ENCODE data around the gene SLC23A1.

Gene SLC23A1

GRCh38 chr5:139404484-139404840 is 21.4 kb upstream of the SLC23A1 start:
- peak overlapping the region; percentile 64 for H3K4me3 ChIP-seq (ENCODE audit: low read depth, low read length)
- H3K27me3 ChIP-seq (replicated peaks): no peaks in the 10 kb centered on the region
- in situ Hi-C loops (cut with HindIII; ENCODE audit: low pct_ligation_motif_present, low sequenced_read_pairs): loop anchor here (25.0 kb wide), 1 partner anchor 358 kb away; no protein-coding TSS in a partner anchor
- DNase-seq: no peak
- TF ChIP-seq CTCF (IDR thresholded peaks at IDR 0.05; ENCODE audit: low read depth, low read length, missing control alignments): no peak
- H3K27ac ChIP-seq: peak overlapping the region; percentile 96
- no peaks in the 10 kb centered on the region for H3K36me3 ChIP-seq (replicated peaks)

GRCh38 chr5:139403787-139404483 is 20.8 kb upstream of the SLC23A1 start, which contains the start of gene SPATA24:
Gene SPATA24 (minus strand): TSS chr5:139404089. CDS start chr5:139404060, 29 bp downstream.
- no peaks in the 10 kb centered on the region for H3K27me3 ChIP-seq (replicated peaks)
- in situ Hi-C loops (cut with HindIII; ENCODE audit: low pct_ligation_motif_present, low sequenced_read_pairs): loop anchor here (25.0 kb wide), 1 partner anchor 358 kb away; no protein-coding TSS in a partner anchor
- no peak for TF ChIP-seq CTCF (IDR thresholded peaks at IDR 0.05; ENCODE audit: low read depth, low read length, missing control alignments)
- no peaks in the 10 kb centered on the region for H3K36me3 ChIP-seq (replicated peaks)
- H3K27ac ChIP-seq: peak within 1 kb of the TSS; percentile 96
- peak within 1 kb of the TSS; percentile 64 for H3K4me3 ChIP-seq (ENCODE audit: low read depth, low read length)
- peak; percentile 97 for DNase-seq

- peak overlapping the region; percentile 64 for H3K4me3 ChIP-seq (ENCODE audit: low read depth, low read length)
- H3K27me3 ChIP-seq (replicated peaks): no peaks in the 10 kb centered on the region
- H3K27ac ChIP-seq: peak overlapping the region; percentile 96
- TF ChIP-seq CTCF (IDR thresholded peaks at IDR 0.05; ENCODE audit: low read depth, low read length, missing control alignments): no peak
- in situ Hi-C loops (cut with HindIII; ENCODE audit: low pct_ligation_motif_present, low sequenced_read_pairs): loop anchor here (25.0 kb wide), 1 partner anchor 359 kb away; no protein-coding TSS in a partner anchor
- no peaks in the 10 kb centered on the region for H3K36me3 ChIP-seq (replicated peaks)
- DNase-seq: no peak
Observed at GRCh38 chr5:139403418-139403786, 20.3 kb upstream of the SLC23A1 start.

GRCh38 chr5:139402561-139403158 is 19.6 kb upstream of the SLC23A1 start:
- no peak for DNase-seq
- no peaks in the 10 kb centered on the region for H3K27me3 ChIP-seq (replicated peaks)
- no peaks in the 10 kb centered on the region for H3K36me3 ChIP-seq (replicated peaks)
- no peak overlapping the region for H3K4me3 ChIP-seq (ENCODE audit: low read depth, low read length)
- in situ Hi-C loops (cut with HindIII; ENCODE audit: low pct_ligation_motif_present, low sequenced_read_pairs): loop anchor here (25.0 kb wide), 1 partner anchor 360 kb away; no protein-coding TSS in a partner anchor
- TF ChIP-seq CTCF (IDR thresholded peaks at IDR 0.05; ENCODE audit: low read depth, low read length, missing control alignments): peak; percentile 61
- no peak overlapping the region for H3K27ac ChIP-seq

GRCh38 chr5:139401546-139401945 is 18.4 kb upstream of the SLC23A1 start:
- no peak for TF ChIP-seq CTCF (IDR thresholded peaks at IDR 0.05; ENCODE audit: low read depth, low read length, missing control alignments)
- no peaks in the 10 kb centered on the region for H3K27me3 ChIP-seq (replicated peaks)
- no peak overlapping the region for H3K27ac ChIP-seq
- no peaks in the 10 kb centered on the region for H3K36me3 ChIP-seq (replicated peaks)
- in situ Hi-C loops (cut with HindIII; ENCODE audit: low pct_ligation_motif_present, low sequenced_read_pairs): loop anchor here (25.0 kb wide), 1 partner anchor 361 kb away; no protein-coding TSS in a partner anchor
- no peak overlapping the region for H3K4me3 ChIP-seq (ENCODE audit: low read depth, low read length)
- DNase-seq: no peak
